Fibroblast of upper back skin (primary cell): ENCODE measurements around the gene TPST2.

Source experiments
- DNase-seq: peaks from one replicate; pipeline ENCODE4 v3.0.0-alpha.2; 2013

The TPST2 gene

DNA sequence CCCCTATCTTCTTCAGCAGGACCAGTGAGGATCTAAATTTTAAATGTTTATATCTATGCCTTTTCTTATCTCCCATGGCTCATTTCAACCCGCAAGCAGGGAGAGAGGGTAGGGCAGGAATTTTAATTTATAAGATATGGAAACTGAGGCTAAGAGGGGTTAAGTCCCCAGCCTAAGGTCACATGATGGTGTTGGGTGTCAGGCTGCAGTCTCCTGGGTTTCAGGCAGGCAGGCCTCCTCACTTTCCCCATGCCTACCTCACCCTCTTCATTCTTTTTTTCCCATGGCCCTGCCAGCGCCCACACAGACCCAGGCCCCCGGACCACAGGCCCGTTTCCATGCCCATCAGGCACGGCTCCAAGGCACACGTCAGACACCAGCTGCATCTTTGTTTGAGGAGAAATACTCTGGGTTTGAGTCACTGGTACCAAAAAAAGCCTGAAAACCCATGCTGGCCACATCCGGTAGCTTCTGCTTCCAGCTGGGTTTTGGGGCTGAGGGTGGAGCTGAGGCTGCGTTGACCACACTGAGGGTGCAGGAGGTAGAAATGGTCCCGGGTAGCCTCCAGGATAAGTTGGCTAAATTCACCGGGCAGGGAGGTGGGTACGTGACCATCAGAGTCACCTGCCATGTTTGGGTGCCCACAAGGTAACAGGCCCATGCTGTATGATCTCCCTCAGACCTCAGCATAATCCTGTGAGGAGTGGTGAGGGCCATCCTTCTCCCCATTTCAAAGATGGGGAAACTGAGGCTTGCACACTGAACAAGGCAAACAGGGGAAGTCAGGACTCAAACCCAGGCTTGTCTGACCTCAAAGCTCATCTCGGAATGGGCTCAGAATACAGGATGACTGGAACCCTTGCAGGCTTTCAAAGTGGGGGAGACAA lies 20.4 kb upstream of the TPST2 start:
- DNase-seq: peak; percentile 83

DNA sequence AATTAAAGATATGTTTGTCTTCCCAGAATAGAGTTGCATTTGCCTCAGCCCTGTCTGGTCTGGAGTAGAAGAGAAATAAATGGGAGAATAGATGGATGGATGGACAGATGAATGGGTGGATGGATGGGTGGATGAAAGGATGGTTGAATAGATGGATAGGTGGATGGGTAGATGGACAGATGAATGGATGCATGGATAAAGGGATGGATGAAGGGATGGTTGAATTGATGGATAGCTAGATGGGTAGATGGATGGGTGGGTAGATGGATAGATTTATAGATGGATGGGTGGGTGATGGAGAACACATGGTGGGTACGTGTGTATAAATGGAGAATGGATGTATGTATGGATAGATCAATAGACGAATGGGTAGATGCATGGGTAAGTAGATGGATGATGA lies 19.4 kb upstream of the TPST2 start:
- DNase-seq: no peak

DNA sequence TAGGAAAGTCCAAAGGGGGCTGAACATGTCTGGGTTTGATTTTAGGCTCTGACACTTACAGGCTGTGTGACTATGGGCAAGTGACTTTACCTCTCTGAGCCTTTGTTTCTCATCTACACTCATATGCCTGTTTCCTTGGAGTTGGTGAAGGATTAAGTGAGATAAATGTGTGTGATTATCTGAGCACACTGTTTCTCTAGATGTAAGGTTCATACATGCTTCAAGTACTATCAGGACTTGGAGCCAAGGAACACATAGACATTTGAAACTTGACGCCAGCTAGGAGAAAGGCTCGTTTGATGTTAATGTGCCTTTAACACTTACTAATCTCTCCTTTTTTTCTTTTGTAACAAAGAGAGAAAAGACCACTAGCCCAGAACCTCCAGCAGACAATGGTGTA lies 18.2 kb upstream of the TPST2 start:
- no peak for DNase-seq

DNA sequence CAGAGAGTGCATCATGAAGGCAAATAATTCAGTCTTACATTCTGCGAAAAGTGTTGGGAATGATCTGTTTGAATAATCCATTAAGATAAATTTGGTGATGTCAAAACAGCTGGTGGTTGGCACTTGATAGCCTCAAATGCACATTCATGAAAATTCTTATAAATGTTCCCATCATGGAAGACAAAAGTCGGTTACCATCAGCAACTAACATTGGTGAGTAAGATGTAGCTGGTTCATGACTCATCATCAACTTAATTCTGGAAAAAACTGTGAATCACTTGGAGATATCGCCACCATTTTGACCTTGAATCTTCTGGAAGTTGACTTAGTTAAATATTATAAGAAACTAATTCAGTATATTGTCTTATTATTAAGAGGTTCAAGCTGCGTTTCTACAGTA lies 16.7 kb upstream of the TPST2 start:
- DNase-seq: peak; percentile 29

DNA sequence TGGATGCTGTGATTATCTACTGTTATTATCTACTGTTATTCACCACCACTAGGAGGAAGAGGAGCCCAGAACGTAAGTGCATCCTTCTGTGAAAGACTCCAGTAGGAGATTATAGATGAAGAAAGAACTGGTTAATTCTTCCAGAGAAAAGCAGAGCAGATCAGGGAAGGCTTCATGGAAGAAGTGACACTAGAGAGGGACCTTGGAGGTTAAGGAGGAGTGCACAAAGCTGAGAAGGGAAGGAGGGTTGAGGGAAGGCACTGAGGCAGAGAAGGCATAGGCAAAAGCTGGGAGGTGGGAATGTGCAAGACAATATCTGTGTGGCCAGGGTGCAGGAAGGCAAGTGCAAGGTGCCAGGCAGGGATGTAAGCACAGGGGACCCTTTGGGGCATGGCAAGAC lies 14.4 kb upstream of the TPST2 start:
- DNase-seq: no peak

DNA sequence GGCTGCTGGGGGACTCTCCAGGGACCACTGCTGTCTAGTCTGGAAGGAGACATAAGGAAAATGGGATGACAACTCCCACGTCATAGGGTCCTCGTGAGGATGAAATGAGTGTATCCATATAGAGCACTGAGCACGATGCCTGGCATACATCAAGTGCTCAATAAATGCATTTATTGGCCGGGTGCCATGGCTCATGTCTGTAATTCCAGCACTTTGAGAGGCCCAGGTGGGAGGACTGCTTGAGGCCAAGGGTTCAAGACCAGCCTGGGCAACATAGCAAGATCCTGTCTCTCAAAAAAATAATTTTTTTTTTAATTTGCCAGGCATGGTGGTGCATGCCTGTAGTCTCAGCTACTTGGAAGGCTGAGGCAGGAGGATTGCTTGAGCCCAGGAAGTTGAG lies 12.2 kb upstream of the TPST2 start:
- no peak for DNase-seq

DNA sequence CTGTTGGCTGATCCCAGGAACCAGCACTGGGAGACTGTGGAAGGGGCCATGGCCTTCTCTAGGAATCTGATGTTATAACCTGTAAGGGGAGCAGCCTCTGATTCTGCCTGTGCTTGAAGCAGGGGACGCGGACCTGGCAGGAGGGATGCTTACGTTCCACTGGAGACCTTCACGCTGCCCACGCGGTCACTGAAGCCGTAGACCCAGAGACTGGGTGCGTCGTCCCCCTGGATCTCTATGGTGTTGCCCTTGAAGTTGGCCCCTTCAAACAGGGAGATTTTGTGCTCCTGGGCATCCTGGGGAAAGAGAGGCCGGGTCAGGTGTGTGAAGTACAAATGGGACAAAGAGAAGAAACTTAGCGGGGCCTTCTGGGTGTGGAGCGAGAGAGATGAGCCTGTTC lies 11.8 kb upstream of the TPST2 start:
- no peak for DNase-seq

DNA sequence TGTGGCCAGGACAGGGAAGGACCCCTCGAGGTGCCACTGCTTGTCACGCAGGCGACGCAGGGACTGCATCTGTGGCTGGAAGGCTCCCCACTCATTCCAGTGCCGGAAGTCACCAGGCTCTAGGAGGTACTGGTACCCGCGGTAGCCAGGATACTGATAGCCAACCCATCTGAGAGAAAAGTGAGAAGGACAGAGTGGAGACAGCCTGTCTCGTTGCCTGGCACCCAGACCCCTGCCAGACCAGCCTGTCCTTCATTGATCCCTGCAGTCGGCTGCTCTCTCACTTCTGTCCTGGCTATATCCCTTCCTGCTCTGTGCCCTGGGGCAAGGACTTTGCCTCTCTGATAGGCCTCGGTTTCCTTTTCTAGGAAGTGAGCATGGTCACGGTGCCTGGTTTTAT lies 9.6 kb upstream of the TPST2 start:
- DNase-seq: no peak

DNA sequence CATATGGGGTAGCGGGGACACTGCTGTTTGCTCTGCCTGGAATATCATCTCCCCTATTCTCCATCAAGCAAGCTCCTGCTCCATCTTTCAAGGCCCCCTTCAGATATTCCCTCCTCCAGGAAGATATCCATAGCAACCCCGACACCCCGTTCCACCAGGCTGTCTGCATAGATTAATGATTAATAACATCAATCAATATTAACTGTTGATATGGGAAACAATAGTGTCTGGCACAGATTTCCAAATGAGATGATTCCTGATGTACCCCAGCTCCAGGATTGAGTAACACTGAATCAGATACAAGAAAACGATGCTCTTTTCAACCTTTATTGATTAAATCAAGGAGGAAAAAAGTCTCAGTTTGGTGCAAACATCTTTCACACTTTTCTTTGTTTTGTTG lies 7.5 kb upstream of the TPST2 start:
- no peak for DNase-seq

DNA sequence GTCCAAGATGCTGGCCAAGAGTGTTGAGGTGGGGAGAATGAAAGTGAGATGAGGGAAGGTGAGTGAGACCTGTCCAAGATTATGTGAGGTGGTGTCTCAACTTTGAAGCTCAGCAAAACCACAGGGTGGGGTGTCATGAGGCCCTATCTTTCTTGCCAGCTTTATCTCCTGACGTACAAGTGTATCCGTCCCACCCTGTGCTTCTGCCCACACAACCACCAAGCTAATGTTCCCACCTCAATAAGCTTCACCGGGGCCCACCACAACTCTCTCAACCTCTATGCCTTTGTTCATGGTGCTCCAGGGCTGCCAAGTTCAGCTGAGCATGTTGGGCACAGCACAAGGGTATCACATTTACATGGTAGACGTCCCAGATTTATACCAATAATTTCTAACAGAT lies 7.1 kb upstream of the TPST2 start:
- DNase-seq: no peak

DNA sequence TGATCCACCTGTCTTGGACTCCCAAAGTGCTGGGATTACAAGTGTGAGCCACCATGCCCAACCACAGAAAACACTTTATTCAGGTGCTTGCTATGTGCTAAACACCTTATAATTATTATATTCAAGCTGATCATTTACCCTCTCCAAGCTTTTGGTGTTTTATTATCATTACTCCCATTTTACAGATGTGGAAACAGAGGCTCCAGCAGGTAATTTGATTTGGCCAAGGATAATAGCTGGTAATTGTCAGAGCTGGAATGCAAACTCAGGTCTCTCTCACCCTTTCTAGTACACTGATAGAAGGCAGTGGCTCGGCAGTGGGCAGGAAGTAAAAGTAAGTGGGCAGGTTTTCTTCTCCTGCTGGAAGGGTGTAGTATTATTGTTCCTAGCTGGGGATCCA lies 3.8 kb upstream of the TPST2 start:
- DNase-seq: no peak

DNA sequence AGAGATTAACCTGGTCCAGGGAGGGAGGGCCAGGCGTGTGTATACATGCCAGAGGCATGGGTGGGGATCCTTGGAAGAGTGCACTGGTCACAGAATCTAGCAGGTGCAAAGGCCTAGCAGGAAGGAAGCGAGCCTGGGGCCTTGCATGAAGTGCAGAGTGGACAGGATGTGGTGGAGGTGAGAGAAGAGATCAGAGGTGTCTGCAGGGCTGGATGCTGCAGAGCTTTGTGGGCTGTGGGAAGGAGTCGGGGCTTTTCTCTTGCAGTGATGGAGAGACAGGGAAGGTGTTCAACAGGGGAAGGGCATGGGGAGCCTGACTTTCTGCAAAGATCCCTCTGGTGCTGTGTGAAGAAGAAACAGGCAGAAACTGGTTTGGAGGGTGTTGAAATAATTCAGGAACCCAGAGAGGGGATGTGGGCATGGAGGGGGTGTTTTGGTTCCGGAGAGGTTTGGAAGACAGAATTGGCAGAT lies 2.5 kb upstream of the TPST2 start:
- no peak for DNase-seq

DNA sequence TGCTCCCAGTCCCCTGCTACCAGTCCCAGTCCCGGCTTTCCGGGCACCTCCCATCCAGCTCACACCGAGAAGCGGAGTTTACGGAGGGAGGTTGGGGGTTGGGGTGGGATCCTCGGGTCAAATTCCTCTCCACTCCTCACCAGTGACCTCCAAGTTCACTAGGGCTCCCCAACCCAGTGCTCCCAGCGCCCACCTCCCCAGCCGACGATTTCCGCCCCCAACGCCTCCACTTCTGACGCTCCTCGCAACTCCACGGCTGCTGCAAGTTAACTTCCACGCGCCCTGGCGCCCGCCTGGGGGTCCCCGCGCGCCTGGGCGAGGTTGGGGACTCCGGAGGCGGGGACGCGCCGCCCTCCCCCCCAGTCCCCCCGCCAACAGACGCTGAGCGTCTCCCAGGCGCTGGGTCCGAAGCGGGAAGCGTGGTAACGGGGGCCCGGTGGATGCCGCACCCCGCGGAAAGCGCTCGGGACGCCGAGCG lies 526 bp downstream of the TPST2 start:
- no peak for DNase-seq

DNA sequence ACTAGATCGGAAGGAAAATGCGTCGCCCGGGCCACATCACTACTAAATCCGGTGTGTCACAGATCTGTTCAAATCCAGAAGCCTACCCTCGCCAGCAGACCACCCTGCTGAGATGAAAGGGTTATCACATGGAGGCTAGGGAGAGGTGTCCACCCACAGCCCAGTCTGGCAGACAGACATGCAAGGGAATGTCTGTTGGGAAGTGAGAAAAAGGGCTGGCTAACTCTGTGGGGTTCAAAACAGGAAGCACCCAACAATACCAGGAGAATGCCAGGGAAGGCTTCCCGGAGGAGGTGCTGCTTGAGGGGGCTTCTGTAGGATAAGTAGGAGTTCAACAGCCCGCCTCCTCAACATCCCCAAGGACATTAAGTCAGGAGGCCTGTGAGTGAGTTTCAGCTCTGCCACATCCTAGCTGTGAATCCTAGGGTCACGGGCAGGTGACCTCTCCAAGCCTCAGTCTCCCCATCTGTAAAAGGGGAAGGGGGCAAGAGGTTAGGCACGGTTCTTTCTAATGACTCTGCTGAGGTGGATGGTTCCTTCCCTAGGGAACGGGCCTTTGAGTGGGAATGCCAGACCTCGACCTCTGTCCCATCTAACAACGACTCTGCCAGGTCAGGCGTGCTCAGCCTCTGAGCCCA lies 1.1 kb downstream of the TPST2 start:
- DNase-seq: no peak

DNA sequence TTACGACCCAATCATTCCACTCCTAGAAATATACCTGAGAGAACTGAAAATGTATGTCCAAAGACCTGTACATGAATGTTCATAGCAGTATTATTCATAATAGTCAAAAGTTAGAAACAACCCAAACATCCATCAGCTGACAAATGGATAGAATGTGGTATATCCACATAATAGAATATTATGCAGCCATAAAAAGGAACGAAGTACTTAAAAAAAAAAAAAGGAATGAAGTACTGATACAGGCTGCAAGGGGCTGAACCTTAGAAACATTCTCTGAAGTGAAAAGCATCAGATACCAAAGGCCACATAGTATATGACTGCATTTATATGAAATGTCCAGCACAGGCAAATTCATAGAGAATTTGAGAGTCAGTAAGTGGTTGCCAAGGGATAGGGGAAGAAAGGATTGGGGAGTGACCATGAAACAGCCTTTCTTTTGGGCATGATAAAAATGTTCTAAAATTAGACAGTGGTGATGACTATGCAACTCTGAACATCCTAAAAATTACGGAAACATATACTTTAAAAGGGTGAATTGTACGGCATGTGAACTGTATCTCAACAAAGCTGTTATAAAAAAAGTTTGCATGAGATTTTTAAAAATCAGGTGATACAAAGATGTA lies 1.8 kb downstream of the TPST2 start:
- DNase-seq: peak; percentile 28

DNA sequence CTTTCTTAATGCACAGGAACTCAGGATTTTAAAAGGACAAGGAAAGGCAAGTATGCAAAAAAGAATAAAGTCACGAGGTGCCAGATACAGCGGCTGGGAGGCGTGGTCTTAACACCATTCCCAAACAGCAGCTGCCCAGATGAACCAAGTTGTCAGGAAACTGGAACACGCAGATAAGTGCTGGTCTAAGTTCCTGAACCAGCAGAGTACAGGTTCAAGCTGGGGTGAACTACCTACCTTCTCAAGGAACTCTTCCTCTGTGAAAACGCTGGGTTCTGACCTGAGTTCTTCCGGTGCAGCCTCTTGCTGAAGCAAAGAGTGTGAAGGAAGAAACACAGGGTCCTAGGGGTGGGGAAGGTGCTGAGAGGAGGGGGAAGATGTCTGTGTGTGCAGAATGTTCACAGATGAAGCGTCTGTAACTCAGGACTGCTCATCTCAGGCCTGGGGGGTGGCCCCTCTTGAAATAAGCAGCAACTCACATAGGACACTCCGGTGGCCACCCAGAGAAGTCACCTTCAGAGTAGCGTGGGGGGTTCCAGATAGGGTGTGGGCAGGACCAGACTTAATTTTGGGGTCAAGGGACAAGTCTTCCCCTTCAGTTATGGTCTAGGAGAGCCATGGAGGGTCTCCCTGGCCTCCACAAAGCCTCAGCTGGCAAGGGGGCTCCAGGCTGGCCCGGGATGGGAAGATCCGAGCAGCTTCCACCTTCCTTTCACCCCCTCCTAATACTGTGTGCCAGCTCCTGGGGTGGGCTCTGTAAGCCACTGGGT lies 3.2 kb downstream of the TPST2 start:
- DNase-seq: no peak

DNA sequence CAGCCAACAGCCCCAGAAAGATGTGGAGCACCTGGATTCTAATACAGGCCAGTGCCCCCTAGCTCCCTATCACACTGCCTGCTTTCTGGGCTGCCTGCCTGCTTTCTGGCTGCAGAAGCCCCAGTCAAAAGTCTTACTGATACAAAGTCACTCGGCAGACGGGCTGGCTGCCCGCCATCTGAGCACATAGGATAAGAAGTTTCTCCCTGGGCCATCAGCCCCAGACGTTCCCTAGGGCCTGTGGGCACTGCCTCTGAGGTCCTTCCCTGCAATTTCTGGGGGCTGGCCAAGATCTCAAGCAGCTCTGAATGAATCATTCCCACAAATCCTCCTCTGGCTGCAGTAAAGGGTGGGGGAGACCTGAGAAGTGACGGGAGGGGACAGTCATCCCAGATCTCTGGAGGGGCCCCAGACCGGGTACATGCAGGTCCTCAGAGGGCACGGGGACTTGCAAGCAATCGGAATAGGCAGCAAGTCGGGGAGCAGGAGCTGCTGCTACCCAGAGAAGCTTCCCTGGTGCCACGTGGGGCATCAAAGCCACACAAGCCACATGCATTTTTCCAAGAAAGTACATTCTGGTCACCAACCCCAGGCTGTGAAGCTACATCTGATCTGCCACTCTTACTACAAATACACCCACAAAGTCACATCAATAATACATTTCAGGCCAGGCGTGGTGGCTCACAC lies 4.7 kb downstream of the TPST2 start:
- DNase-seq: peak; percentile 86

DNA sequence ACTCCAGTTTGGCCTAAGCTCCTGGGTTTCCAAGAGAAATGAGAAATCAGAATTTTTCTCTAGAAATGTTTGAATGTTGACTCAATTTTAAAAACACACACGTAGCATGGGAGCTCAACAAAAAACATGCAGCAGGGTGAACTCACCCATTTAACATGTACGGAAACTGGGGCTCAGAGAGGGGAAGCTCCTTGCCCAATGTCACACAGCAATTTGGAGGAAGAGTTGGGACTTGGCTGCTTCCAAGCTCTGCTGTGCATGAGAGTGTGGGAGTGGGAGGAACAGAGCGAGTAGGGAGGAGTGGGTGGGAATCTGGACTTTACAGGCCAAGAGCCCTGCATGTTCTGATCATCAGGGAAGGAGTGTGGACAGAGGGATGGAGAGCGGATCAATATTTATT lies 5.9 kb downstream of the TPST2 start:
- no peak for DNase-seq

DNA sequence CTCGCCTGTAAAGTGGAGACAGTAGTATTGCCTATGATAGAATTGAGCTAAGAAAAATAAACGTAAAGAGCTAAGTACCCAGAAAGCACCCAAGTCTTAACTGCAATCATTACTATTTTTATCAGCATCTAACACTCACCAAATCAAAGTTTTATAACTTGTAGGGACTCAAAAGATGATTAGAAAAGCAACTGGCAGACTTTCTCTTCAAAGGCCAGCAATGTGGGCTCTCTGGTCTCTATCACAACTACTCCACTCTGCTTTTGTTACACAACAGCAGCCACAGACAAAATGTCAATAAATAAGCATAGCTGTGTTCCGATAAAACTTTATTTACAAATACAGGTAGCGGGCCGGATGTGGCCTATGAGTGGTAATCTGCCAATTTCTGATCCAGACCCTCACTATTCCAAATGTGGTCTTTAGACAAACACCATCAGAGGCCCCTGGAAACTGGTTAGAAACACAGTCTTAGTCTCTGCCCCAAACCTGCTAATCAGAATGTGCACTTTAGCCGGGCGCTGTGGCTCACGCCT lies 8.2 kb downstream of the TPST2 start:
- DNase-seq: no peak

DNA sequence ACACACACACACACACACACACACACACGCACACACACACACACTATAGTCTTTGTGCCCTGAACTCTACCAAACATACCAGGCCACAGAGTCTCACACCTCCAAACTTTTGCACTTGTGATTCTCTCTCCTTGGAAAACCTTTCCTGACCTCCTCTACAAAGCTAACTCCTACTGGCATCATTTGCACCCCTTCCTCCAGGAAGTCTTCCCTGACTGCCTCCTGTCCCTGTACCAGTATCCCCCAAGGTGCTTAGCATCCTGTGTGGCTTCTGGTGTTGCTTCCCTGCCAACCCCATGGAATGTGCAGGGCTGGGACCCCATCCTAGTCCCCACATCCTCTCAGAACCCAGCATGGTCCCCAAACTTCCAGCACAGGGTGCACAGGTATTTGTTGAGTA lies 8.9 kb downstream of the TPST2 start:
- DNase-seq: no peak

DNA sequence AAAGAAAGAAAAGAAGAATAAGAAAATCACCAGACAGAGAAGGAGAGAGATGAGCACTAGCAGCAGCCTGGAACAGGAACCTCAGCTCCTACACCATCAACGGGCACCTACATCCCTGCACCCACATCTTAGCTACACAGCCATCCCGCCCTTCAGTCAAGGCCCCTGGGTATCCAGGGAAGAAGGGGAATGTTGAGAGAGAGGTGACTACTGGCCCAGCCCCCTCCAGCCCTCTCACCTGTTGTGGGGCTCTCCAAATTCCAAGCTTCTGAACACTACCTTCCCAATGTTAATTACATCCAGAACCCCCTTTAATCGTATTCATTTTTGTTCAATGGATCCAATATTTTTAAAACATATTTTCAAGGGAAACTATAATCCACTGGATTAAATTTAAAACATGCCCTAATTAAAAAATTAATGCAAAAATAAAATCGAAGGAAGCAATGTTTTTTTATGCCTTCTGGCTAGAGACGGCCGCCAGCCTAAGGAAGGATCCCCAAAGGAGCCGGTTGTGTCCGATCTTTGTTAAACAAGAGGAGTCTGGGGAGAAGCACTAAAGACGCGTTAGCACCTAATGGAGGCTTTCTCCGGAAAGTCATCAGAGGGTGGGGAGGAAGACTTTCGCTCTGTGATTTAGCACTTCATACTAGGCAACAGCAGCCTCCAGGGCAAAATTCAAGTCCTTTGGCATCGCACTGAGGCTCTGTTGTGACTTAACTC lies 9.5 kb downstream of the TPST2 start:
- DNase-seq: no peak
